ENCODE results near the gene RNF32. TPM values are rescaled to one million over a fixed set of nuclear protein-coding genes. Genes with fewer than 3 reads are reported as not detected.

RNF32 gene
- total RNA-seq, 1 donor from 2014 or later = 1.9 TPM

DNA sequence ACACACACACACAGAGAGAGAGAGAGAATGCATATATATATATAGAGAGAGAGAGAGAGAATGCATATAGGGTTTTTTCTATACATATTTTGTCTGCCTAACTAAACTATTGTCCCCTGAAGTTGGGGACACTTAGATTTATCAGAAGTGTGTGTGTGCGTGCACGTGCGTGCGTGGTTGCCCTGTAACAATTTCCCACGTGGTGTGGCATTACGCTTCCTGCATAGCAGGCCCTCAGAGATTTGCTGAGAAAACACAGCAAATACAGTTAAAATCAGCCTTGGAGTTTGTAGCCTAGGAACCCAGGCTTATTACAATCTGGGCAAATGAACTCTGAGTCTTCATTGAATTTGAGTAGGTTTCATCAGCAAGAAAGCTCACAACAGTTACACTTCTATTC lies 14.7 kb downstream of the RNF32 start:
- intact Hi-C loops (cut with DNase I) = no loop called here
- TF ChIP-seq, protein P1, sequence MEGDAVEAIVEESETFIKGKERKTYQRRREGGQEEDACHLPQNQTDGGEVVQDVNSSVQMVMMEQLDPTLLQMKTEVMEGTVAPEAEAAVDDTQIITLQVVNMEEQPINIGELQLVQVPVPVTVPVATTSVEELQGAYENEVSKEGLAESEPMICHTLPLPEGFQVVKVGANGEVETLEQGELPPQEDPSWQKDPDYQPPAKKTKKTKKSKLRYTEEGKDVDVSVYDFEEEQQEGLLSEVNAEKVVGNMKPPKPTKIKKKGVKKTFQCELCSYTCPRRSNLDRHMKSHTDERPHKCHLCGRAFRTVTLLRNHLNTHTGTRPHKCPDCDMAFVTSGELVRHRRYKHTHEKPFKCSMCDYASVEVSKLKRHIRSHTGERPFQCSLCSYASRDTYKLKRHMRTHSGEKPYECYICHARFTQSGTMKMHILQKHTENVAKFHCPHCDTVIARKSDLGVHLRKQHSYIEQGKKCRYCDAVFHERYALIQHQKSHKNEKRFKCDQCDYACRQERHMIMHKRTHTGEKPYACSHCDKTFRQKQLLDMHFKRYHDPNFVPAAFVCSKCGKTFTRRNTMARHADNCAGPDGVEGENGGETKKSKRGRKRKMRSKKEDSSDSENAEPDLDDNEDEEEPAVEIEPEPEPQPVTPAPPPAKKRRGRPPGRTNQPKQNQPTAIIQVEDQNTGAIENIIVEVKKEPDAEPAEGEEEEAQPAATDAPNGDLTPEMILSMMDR (IDR thresholded peaks at IDR 0.05) = no peak
- Histone ChIP-seq H3K36me3 (no peaks in the 10 kb centered on the region), H3K4me1 (no peaks in the 10 kb centered on the region), H3K4me3 (no peak overlapping the region), H3K27ac (no peak overlapping the region), H3K9me3 (no peaks in the 10 kb centered on the region), H3K27me3 (peaks cover 10% of the 10 kb centered on the region)
- ATAC-seq (no peak), DNase-seq (no peak)

DNA sequence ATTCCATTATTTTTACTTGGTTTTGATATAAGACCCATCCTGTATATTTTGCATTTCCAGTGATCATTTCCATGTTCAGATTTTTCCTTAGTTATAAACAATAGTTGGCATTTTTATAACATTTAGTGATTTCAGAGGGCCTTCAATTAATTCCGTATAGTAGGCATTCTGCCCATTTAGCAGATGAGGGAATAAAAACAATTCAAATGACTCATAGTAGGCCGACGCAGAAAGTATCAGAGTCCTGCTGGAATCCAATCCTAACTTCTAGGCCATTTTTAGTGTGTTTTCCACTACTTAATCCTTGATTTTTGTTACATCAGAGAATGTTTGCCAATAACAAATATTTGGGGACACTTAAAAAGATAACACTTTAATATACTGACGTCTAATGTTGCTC lies 15.4 kb downstream of the RNF32 start:
- no peak overlapping the region for H3K4me3 ChIP-seq
- no peak for DNase-seq
- H3K9me3 ChIP-seq = no peaks in the 10 kb centered on the region
- H3K27me3 ChIP-seq = peaks cover 3% of the 10 kb centered on the region
- H3K27ac ChIP-seq = no peak overlapping the region
- intact Hi-C loops (cut with DNase I) = no loop called here
- no peak for ATAC-seq
- no peaks in the 10 kb centered on the region for H3K36me3 ChIP-seq
- TF ChIP-seq, protein P1 (IDR thresholded peaks at IDR 0.05) = no peak
- H3K4me1 ChIP-seq = no peaks in the 10 kb centered on the region

- no peak for DNase-seq
- Histone ChIP-seq H3K27ac (no peak overlapping the region), H3K4me3 (no peak overlapping the region), H3K36me3 (no peaks in the 10 kb centered on the region), H3K4me1 (no peaks in the 10 kb centered on the region), H3K9me3 (no peaks in the 10 kb centered on the region), H3K27me3 (no peaks in the 10 kb centered on the region)
- ATAC-seq = no peak
- intact Hi-C loops (cut with DNase I) = no loop called here
- TF ChIP-seq, protein P1 (IDR thresholded peaks at IDR 0.05) = no peak
Observed at GRCh38 chr7:156656598-156656997, 16.0 kb downstream of the RNF32 start.

DNA sequence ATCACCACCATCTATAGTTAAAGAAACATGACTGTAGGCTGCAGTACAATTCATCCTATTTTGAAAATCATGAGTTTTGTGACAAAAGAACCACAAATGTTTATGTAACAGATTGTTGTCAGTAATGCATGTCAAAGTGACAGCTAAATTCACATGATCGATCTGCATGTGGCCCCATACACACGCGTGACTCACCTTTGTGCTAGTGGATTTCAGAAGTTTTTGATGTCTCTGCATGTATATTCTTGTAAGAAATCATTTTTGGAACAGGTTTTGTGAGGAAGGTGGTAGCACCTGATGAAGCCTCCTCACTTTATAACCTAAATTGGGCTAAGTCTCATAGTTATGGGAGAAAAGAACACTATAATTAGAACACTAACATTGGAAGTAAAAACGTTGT lies 17.1 kb downstream of the RNF32 start:
- Histone ChIP-seq H3K9me3 (no peaks in the 10 kb centered on the region), H3K36me3 (no peaks in the 10 kb centered on the region), H3K27me3 (no peaks in the 10 kb centered on the region), H3K4me1 (no peaks in the 10 kb centered on the region), H3K4me3 (no peak overlapping the region), H3K27ac (no peak overlapping the region)
- intact Hi-C loops (cut with DNase I) = no loop called here
- no peak for DNase-seq
- TF ChIP-seq, protein P1 (IDR thresholded peaks at IDR 0.05) = no peak
- no peak for ATAC-seq

DNA sequence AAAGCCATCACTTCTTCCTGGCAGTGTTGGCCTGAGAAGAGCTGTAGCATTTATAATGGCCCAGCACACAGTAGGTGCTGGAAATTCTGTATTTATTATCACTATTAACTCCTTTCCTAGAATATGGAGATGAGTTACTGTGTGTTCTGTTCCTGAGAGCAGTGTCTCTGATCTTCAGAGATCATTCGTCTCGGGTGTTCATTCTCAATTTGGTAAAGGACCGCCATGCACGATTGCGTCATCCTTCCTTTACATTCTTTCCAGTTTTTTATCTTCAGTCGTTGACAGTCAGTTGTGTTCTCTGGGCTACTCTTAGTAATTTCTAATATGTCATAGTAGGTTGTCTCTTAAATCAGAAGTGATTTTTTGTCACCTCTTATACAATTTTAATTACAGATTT lies 18.6 kb downstream of the RNF32 start:
- Histone ChIP-seq H3K36me3 (no peaks in the 10 kb centered on the region), H3K27me3 (no peaks in the 10 kb centered on the region), H3K4me1 (no peaks in the 10 kb centered on the region), H3K27ac (no peak overlapping the region), H3K4me3 (no peak overlapping the region), H3K9me3 (no peaks in the 10 kb centered on the region)
- intact Hi-C loops (cut with DNase I) = no loop called here
- DNase-seq (no peak), ATAC-seq (no peak)
- TF ChIP-seq, protein P1 (IDR thresholded peaks at IDR 0.05) = no peak

GRCh38 chr7:156659961-156660360 lies 19.4 kb downstream of the RNF32 start:
- Histone ChIP-seq H3K4me1 (no peaks in the 10 kb centered on the region), H3K27ac (no peak overlapping the region), H3K9me3 (no peaks in the 10 kb centered on the region), H3K27me3 (no peaks in the 10 kb centered on the region), H3K36me3 (no peaks in the 10 kb centered on the region), H3K4me3 (no peak overlapping the region)
- ATAC-seq (no peak), DNase-seq (no peak)
- intact Hi-C loops (cut with DNase I) = no loop called here
- TF ChIP-seq, protein P1 (IDR thresholded peaks at IDR 0.05) = no peak

Measured in upper lobe of right lung (tissue), 1 donor.